ENCODE measurements around the gene METTL24.
"Not testable (repeated sequence)": the region's sequence is repeated elsewhere in the genome, so short reads cannot be mapped to it uniquely, and the experiment has no call there.

METTL24 gene

DNA sequence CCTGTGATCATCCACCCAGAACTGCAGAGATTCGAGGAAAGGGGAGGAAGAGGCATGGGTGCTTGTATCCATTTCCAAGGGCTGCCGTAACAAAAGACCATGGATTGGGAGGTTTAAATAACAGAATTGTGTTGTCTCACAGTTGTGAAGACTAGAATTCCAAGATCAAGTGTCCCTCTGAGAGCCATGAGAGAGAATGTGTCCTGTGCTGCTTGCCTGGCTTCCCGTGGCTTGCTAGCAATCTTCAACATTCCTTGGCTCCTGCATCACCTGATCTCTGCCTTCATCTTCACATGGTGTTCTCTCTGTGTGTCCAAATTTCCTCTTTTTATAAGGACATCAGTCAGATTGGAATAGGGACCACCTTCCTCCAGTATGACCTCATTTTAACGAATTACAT lies 108.1 kb downstream of the METTL24 start:
- no peak for DNase-seq

DNA sequence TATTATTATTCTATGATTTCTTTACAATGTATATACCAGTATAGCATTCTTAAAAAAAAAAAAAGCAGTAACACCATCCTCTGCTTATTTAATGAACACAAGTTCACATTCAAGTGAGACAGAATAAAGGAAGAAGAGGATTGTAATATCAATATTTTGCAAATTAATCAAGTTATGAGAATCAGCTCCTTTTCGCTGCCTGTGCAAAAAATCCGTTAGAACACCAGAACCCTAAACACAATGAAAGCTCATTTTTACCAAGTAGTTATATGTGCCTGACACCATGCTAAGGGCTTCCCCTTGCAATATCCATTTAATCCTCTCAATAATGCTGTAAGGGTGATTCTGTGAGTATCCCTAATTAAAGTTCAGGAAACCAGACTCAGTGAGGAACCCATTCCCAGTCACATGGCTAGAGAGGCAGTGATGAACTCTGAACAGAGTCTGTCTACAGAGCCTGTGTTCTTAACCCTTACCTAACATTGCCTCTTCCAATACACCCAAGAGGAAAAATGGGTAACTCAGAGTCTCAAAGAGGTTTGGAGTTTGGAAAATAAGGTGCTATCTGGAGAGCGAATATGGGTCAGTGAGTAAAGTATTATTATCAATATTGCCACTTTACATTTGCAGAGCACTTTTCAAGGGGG lies 111.1 kb downstream of the METTL24 start:
- DNase-seq: no peak

DNA sequence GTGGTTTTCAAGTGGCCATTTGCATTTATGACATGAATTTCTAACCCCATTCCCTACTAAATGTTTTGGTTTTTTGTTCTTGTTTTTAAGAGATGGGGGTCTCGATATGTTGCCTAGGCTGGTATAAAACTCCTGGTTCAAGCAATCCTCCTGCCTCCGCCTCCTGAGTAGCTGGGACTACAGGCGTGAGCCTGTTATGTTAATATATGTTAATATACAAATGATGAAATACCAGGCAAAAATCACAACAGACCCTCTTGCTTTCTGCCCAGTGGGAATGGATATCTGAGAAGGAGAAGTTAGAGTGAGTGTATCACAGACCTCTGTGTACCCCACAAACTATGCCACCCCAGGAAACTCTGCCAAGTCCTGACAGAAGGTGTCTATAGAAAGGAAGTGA lies 111.8 kb downstream of the METTL24 start:
- DNase-seq: no peak

DNA sequence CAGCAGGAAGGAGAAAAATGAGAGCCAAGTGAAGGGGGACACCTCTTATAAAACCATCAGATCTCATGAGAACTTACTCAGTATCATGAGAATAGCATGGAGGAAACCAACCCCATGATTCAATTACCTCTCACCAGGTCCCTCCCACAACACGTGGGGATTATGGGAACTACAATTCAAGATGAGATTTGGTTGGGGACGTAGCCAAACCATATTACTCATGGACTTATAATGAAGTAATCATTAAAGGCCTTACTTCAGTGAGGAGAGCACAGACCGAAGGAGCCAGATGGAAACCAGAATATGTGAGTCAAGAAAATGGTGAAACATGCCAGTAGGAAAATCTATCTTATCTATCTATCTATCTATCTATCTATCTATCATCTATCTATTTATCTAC lies 113.5 kb downstream of the METTL24 start:
- DNase-seq: not testable (repeated sequence)

DNA sequence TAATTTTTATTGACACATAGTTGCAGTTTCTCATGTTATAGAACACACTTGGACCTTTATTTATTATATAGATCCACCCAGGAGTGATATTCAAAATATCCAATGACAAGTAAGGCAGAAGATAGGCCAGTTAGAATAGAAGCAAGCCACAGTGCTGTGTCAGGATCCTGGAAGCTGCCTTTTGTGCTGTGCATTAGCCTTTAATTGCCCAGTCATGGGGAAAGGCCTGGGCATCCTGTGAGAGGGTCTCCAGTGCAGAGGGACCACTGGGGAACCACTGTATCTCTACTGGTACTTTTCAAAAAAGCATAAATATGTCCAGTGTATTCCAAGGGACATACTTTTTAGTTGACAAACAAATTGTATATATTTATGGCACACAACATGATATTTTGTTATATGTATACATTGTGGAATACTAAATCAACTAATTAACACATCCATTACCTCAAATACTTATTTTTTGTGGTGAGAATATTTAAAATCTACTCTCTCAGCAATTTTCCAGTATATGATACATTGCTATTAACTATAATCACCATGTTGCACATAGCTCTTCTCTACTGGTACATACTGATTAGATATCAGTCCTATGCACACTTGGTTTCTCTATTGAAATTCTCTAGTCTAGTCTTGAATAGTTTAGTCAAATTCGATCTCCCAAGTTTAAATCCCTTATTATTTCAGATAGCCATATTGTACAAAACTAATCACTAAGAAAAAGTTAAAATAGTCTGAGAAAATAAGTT lies 118.4 kb downstream of the METTL24 start:
- DNase-seq: no peak

DNA sequence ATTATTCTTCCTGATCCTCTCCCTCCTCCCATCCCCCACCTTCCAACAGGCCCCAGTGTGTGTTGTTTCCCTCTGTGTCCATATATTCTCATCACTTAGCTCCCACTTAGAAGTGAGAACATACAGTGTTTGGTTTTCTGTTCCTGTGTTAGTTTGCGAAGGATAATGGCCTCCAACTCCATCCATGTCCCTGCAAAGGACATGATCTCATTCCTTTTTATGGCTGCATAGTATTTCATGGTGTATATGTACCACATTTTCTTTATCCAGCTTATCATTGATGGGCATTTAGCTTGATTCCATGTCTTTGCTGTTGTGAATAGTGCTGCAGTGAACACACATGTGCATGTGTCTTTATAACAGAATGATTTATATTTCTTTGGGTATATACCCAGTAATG lies 122.1 kb downstream of the METTL24 start:
- DNase-seq: not testable (repeated sequence)

DNA sequence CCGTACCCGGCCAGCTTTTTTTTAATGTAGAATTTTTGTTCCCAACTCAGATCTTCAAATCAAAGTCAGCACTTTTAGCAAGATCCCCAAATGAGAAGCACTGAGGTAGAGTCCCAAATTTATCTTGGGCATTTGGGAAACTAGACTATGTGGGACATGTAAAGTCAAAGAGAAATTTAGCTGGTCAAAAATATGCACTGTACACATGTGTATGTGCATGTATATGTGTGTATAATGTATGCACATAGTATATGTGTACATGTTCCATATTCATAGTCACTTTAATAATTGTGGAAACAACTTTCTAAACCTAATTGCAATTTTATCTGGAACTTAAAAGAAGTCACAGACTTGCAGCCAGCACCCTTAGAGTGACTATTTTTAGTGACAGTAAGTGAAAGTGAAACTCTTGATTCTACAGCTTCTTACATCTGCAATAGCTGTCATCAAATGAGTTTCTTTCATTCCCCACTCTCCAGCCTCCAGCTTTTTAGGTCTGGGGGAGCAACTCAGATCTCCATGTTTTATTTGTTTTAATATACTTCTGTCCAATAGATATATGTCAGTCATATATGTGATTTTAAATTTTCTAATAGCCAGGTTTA lies 124.3 kb downstream of the METTL24 start:
- DNase-seq: no peak

DNA sequence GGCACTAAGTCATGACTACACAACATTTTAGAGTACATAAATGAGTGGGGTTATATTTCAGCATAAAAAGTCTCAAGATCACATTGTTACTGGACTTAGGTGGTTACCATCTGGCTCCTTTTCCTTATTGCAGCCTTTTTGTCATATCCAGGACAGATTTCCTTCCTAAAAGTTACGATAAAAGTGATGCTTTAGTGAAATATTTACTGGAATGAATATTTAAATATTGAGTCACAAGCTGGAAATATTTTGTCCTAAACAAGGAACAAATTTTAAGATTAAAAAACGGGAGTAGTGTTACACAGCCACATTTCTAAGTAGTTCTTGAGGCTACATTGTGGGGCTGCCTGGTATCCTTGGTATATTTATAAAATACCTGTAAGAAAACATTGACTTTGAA lies 125.7 kb downstream of the METTL24 start:
- no peak for DNase-seq

DNA sequence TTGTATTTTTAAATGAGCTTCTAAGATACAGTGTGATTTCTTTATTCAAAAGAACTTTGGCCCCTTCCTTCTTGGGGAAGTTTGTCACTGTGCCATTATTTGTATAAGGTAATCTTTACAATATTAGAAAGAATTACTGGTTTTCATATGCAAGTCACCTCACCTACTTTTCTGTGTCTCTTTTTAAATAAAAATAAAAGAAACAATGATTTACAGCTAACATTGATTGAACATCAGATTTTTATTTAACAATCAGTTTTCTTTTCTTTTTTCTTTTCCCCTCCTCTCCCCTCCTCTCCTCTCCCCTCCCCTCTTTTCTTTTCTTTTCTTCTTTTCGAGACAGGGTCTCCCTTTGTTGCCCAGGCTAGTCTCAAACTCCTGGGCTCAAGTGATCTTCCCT lies 131.9 kb downstream of the METTL24 start:
- DNase-seq: no peak

DNA sequence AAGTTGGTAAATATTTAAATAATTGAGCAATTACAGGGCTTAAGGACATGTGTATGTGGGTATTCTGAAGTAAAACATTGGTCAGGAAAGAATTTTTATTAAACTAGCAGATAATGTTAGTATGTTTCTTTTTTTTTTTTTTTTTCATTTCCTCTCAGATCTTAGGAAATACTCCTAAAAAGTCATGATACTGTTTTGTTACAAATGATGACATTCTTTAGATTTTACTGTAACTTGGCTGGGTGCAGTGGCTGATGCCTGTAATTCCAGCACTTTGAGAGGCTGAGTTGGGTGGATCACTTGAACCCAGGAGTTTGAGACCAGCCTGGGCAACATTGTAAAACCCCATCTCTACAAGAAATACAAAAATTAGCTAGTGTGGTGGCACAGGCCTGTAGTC lies 136.4 kb downstream of the METTL24 start:
- DNase-seq: no peak

DNA sequence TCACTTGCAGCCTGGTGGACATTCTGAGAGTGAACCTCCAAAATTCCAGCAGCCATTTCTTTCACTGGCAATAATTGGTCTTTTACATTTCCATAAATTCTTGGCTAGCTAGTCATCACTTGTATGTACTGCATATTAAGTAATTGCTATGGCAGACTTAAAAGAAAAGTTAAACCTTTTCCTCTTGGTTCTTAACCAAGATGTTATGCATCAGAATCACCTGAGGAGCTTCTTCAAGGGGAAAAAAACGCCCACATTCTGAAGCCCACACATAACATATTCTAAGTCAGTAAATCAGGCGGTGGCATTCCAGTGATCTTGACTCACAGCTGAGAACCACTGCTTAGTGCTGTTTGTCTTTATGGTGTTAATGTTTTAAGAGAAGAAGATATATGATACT lies 140.9 kb downstream of the METTL24 start:
- DNase-seq: no peak

DNA sequence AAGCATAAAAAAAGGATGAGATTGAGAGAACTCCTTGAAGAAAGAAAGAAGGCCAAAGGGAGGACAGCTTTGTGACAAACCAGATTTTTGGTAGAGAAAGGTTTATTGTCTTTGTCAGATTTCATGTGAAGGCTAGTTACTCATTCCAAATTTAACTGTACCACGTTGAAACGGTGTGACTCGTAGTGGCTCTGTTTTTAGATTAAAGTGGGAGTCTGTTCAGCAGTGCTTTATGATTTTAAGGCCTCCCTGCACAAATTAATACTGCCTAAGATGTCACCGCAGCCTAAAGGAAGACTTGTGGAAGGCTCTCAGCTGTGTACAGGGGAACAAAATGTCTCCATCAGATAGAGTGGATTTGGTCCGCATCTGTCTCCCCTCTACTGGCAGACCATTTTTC lies 142.0 kb downstream of the METTL24 start:
- DNase-seq: no peak

DNA sequence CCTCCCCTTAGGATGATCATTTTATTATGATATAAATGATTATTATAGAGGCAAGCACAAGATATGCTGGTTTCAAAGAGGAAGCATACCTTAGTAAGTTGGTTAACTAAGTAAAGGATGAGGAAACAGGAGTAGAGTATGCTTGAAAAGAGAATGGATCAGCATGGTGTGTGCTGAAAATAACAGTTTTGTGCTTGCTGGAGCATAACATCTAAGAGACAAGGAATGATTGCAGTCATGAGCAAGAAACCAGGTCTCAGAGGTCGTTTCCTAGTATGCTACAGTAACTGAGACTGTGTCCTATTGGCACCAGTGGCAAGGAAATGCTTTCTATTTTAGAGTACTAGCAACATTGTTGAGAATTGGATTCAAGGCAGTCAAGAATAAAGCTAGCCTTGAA lies 143.8 kb downstream of the METTL24 start:
- no peak for DNase-seq

DNA sequence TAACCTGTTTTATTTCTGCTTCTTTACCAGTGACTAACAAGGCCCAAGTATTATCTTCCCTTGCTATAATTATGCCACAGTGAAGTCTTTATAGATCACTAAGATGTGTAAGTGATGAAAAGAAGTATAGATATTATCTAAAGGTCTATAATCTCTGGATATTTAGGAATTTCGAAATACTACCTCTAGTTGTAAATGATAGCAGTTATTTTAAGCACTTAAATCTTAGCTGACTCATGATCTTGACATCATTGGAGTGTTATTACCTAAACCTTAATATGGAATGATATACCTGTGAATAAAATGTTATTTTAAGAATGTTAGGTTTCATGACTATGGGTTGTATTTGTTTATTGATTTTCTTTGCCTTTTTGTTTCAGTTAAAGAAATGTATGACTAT lies 146.4 kb downstream of the METTL24 start:
- DNase-seq: no peak

DNA sequence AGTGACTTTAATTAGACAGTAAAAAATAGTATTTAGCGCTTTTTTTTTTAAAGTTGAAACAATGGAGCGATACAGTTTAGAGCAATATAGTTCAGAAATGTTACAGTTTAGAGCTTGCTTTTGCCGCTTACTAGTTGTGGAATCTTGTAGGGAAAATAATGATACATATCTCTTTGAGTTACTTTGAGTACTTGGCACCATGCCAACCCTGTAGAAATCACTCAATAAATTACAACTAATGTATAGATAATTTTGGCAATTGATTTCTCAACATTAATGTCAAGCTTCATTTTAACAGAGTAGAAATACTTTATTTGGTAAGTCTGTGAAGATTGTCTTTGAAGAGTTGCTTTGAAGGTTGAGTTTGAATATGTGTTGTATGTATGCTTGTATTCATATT lies 150.5 kb downstream of the METTL24 start:
- no peak for DNase-seq

DNA sequence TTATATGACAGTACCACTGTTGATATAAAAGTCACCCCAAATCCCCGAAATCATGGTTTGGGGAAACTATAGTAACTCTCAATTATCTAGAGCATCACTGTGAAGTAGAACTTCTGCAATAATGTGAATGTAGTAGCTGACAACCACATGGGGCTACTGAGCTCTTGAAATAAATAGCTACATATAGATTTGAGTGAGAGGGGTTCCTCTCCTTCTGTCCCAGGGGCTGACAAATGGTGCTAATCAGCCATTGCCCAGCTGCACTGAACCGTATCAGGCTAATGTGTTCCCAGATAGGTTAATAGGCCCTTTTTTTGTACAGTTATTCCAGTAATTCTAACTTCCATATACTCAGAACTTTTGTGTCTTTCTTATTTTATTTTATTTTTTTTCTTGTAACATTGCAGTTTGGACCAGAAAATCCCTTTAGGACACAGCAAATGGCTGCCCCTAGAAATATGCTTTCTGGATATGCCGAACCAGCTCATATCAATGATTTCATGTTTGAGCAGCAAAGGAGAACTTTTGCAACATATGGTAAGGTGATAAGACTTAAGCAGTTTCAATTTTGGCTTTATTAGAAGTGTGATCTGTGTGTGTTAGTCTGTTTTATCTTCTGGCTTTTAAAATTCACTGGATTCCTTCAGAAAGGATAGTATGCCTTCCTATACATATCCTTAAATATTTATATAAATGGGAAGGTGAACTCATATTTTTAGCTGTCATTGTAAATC lies 156.8 kb downstream of the METTL24 start:
- DNase-seq: no peak

DNA sequence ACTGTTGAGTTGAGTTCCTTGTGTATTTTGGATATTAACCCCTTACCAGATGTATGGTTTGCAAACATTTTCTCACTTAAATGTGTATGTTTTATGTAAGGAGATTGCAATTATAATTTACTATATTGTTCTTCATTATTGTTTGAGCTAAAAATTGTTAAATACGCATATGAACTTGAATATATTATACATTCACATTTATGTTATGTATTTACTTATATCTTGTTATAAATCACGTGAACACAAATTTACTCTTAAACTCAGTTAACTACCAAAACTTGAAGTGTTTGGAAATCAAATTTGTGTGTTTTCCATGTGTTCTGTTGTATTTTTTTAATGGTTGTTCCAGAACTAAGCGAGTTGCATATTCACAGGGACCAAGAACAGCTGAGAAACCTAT lies 159.6 kb downstream of the METTL24 start:
- no peak for DNase-seq

DNA sequence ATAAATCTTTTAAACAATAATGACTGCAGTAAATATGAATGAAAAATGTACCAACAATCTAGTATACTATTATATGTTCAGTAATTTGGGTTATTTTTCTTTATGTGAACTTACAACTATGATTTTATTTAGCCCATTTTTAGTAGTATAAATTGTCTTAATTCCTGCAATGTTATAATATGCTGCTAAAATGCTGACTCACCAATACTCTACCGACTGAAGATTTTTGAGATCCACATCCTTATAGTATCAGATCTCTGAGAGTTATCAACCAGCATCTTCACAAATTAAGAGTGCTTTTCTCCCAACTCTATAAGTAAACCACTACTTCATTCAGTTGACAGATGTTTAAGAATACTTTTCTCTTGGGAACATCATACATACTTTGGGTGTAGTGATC lies 161.3 kb downstream of the METTL24 start:
- no peak for DNase-seq

DNA sequence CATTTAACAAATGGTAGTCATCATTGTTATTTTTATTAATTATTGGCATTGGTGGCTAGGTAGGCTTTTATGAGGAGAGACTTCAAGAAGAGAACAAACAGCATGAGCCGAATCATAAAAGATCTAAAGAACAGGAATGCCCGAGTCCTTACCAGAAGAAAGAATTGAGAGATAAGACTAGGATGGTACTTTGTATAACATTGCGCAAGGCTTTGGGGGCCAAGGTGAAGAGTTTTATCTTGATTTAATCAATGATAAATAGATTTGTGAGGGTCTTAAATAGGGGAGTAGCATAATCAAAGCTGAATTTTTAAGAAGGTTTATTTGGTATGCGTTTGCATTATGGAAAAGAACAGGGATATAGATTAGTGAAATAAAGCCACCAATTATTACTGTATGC lies 162.5 kb downstream of the METTL24 start:
- DNase-seq: no peak

Data from NCI-H187 treated with DMSO at 0.1 percent for 48 hours (cell line).